Measurements from ENCODE around the gene PCARE. TPM values are rescaled to one million over a fixed set of nuclear protein-coding genes. Genes with fewer than 3 reads are reported as not detected.

PCARE gene
- total RNA-seq, 1 donor from 2014 or later, result not detected

GRCh38 chr2:29064346-29064715 is 10.0 kb downstream of the PCARE start:
- H3K27me3 Mint-ChIP-seq (ENCODE audit: low read depth), result no peaks in the 10 kb centered on the region
- no peak overlapping the region for H3K27ac Mint-ChIP-seq (ENCODE audit: unreplicated experiment)
- no peak overlapping the region for H3K4me3 Mint-ChIP-seq
- no peaks in the 10 kb centered on the region for H3K36me3 Mint-ChIP-seq (ENCODE audit: low read depth)
- H3K9me3 Mint-ChIP-seq, result no peaks in the 10 kb centered on the region
- no peak for DNase-seq (ENCODE audit: low read depth, low spot score)
- TF ChIP-seq, protein P1, sequence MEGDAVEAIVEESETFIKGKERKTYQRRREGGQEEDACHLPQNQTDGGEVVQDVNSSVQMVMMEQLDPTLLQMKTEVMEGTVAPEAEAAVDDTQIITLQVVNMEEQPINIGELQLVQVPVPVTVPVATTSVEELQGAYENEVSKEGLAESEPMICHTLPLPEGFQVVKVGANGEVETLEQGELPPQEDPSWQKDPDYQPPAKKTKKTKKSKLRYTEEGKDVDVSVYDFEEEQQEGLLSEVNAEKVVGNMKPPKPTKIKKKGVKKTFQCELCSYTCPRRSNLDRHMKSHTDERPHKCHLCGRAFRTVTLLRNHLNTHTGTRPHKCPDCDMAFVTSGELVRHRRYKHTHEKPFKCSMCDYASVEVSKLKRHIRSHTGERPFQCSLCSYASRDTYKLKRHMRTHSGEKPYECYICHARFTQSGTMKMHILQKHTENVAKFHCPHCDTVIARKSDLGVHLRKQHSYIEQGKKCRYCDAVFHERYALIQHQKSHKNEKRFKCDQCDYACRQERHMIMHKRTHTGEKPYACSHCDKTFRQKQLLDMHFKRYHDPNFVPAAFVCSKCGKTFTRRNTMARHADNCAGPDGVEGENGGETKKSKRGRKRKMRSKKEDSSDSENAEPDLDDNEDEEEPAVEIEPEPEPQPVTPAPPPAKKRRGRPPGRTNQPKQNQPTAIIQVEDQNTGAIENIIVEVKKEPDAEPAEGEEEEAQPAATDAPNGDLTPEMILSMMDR (conservative IDR thresholded peaks at IDR 0.05), result no peak
- H3K4me1 Mint-ChIP-seq, result peaks cover 38% of the 10 kb centered on the region

DNA sequence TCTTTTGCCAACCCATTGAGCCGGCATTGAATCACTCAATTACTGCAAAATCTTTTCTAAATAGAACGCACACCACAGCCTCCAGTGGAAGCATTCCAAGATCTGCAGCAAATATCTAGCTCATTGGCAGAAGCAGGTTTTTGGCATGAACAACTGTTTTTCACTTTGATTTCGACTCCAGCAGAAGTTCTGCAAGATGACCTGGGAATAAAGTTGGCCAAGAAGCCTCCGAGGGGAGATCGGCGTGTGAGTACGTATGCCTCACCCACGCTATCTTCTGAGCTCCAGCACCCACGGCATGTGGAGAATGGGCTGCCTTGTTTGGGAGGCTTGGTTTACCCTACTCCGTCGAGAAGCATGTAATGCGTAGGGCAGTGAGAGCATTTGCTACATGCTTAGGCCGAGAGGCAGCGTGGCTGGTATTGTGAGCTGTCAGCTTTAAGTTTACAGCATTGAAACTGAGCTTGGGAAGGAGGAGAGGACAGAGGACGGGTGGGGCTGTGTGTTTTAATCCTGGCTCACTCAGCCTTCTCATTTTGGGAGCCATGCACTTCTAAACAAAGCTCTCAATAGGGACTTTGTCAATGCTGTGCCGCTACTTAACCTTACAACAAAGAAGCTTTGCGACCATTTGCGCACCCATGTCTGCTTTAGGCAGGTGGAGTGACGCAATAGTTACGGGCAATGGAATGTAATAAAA is 10.5 kb downstream of the PCARE start:
- Mint-ChIP-seq H3K9me3 (no peaks in the 10 kb centered on the region), H3K4me3 (peak overlapping the region; percentile 21), H3K36me3 (ENCODE audit: low read depth) (no peaks in the 10 kb centered on the region), H3K27ac (ENCODE audit: unreplicated experiment) (peak overlapping the region; percentile 51), H3K4me1 (peaks cover 38% of the 10 kb centered on the region), H3K27me3 (ENCODE audit: low read depth) (no peaks in the 10 kb centered on the region)
- TF ChIP-seq, protein P1 (conservative IDR thresholded peaks at IDR 0.05), result no peak
- DNase-seq (ENCODE audit: low read depth, low spot score), result no peak

DNA sequence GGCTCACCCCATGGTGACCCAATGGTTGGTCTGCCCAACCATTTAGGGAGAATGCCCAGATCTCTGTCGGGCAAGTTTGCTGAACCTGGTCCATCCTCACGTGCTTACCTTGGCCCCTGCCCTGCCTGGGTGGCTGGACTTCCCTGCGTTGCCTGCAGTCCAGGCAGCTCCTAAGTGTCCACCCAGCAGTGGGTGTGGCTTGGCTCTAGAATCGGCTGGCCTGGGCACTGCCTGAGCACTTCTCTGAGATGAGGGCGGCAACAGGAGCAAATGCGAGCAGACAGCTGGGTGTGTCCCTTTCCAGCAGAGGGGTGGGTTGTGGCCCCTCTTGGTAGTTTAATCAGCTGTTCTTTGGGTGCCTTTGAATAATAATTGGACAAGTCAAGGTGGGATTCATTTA is 11.3 kb downstream of the PCARE start:
- Mint-ChIP-seq H3K36me3 (ENCODE audit: low read depth) (no peaks in the 10 kb centered on the region), H3K4me3 (no peak overlapping the region), H3K27ac (ENCODE audit: unreplicated experiment) (no peak overlapping the region), H3K27me3 (ENCODE audit: low read depth) (no peaks in the 10 kb centered on the region), H3K4me1 (peaks cover 38% of the 10 kb centered on the region), H3K9me3 (no peaks in the 10 kb centered on the region)
- TF ChIP-seq, protein P1 (conservative IDR thresholded peaks at IDR 0.05), result no peak
- DNase-seq (ENCODE audit: low read depth, low spot score), result no peak

GRCh38 chr2:29062371-29062770 is 12.0 kb downstream of the PCARE start:
- Mint-ChIP-seq H3K36me3 (ENCODE audit: low read depth) (no peaks in the 10 kb centered on the region), H3K4me3 (no peak overlapping the region), H3K27me3 (ENCODE audit: low read depth) (no peaks in the 10 kb centered on the region), H3K9me3 (no peaks in the 10 kb centered on the region), H3K27ac (ENCODE audit: unreplicated experiment) (no peak overlapping the region), H3K4me1 (peaks cover 38% of the 10 kb centered on the region)
- TF ChIP-seq, protein P1 (conservative IDR thresholded peaks at IDR 0.05), result no peak
- no peak for DNase-seq (ENCODE audit: low read depth, low spot score)

GRCh38 chr2:29061616-29062015 is 12.7 kb downstream of the PCARE start:
- H3K4me1 Mint-ChIP-seq, result peaks cover 38% of the 10 kb centered on the region
- no peak for DNase-seq (ENCODE audit: low read depth, low spot score)
- no peaks in the 10 kb centered on the region for H3K36me3 Mint-ChIP-seq (ENCODE audit: low read depth)
- TF ChIP-seq, protein P1 (conservative IDR thresholded peaks at IDR 0.05), result no peak
- no peaks in the 10 kb centered on the region for H3K27me3 Mint-ChIP-seq (ENCODE audit: low read depth)
- H3K9me3 Mint-ChIP-seq, result no peaks in the 10 kb centered on the region
- no peak overlapping the region for H3K27ac Mint-ChIP-seq (ENCODE audit: unreplicated experiment)
- H3K4me3 Mint-ChIP-seq, result no peak overlapping the region

Data from neural crest cell (in vitro differentiated cells).